BLaER1 (cell line): ENCODE measurements around the gene GYG1.
"Not testable (repeated sequence)": the region's sequence is repeated elsewhere in the genome, so short reads cannot be mapped to it uniquely, and the experiment has no call there.

Experiments used
- H3K27ac ChIP-seq: shearing (Covaris generic); formaldehyde crosslinking; 2 replicates; pipeline ENCODE4 v1.8.1; 2022
- H3K27me3 ChIP-seq: shearing (Covaris generic); formaldehyde crosslinking; 2 replicates; pipeline ENCODE4 v1.8.1; 2022
- H3K36me3 ChIP-seq: shearing (Covaris generic); formaldehyde crosslinking; 2 replicates; pipeline ENCODE4 v1.8.1; 2022
- H3K4me1 ChIP-seq: shearing (Covaris generic); formaldehyde crosslinking; 2 replicates; pipeline ENCODE4 v1.8.1; 2022
- H3K4me2 ChIP-seq: shearing (Covaris generic); formaldehyde crosslinking; 2 replicates; pipeline ENCODE4 v1.8.1; 2022
- H3K4me3 ChIP-seq: shearing (Covaris generic); formaldehyde crosslinking; 2 replicates; pipeline ENCODE4 v1.8.1; 2022
- H3K9ac ChIP-seq: shearing (Covaris generic); formaldehyde crosslinking; 2 replicates; pipeline ENCODE4 v1.8.1; 2022
- H3K9me3 ChIP-seq: shearing (Covaris generic); formaldehyde crosslinking; 2 replicates; pipeline ENCODE4 v1.8.1; 2022
- H4K20me1 ChIP-seq: shearing (Covaris generic); formaldehyde crosslinking; 2 replicates; pipeline ENCODE4 v1.8.1; 2022
- Cebpa-rat ChIP-seq: shearing (Covaris generic); IDR thresholded peaks from 2 replicates; pipeline ENCODE4 v1.8.1; 2022

GYG1 gene

GRCh38 chr3:148957586-148957985 lies 33.8 kb upstream of the GYG1 start:
- no peaks in the 10 kb centered on the region for H3K27me3 ChIP-seq
- H4K20me1 ChIP-seq, result no peaks in the 10 kb centered on the region
- TF ChIP-seq Cebpa-rat, result no peak
- H3K27ac ChIP-seq, result no peak overlapping the region
- no peaks in the 10 kb centered on the region for H3K9me3 ChIP-seq
- no peaks in the 10 kb centered on the region for H3K4me1 ChIP-seq
- H3K4me2 ChIP-seq, result no peak overlapping the region
- no peak overlapping the region for H3K4me3 ChIP-seq
- no peaks in the 10 kb centered on the region for H3K36me3 ChIP-seq
- no peak overlapping the region for H3K9ac ChIP-seq

- Histone ChIP-seq H4K20me1 (no peaks in the 10 kb centered on the region), H3K4me1 (no peaks in the 10 kb centered on the region), H3K9ac (no peak overlapping the region), H3K36me3 (no peaks in the 10 kb centered on the region), H3K4me2 (no peak overlapping the region), H3K9me3 (no peaks in the 10 kb centered on the region), H3K27me3 (no peaks in the 10 kb centered on the region), H3K27ac (no peak overlapping the region), H3K4me3 (no peak overlapping the region)
- no peak for TF ChIP-seq Cebpa-rat
Observed at GRCh38 chr3:148958696-148959095, 32.6 kb upstream of the GYG1 start.

- no peak overlapping the region for H3K4me3 ChIP-seq
- H3K4me2 ChIP-seq, result no peak overlapping the region
- no peak overlapping the region for H3K9ac ChIP-seq
- H3K9me3 ChIP-seq, result no peaks in the 10 kb centered on the region
- H4K20me1 ChIP-seq, result no peaks in the 10 kb centered on the region
- H3K36me3 ChIP-seq, result no peaks in the 10 kb centered on the region
- no peak for TF ChIP-seq Cebpa-rat
- no peaks in the 10 kb centered on the region for H3K27me3 ChIP-seq
- H3K27ac ChIP-seq, result no peak overlapping the region
- no peaks in the 10 kb centered on the region for H3K4me1 ChIP-seq
Observed at GRCh38 chr3:148962513-148962912, 28.8 kb upstream of the GYG1 start.

GRCh38 chr3:148964809-148965208 lies 26.5 kb upstream of the GYG1 start:
- Histone ChIP-seq H4K20me1 (no peaks in the 10 kb centered on the region), H3K27ac (no peak overlapping the region), H3K4me3 (no peak overlapping the region), H3K36me3 (no peaks in the 10 kb centered on the region), H3K27me3 (no peaks in the 10 kb centered on the region), H3K9ac (no peak overlapping the region), H3K4me2 (no peak overlapping the region), H3K4me1 (no peaks in the 10 kb centered on the region), H3K9me3 (no peaks in the 10 kb centered on the region)
- no peak for TF ChIP-seq Cebpa-rat

GRCh38 chr3:148968321-148968720 lies 23.0 kb upstream of the GYG1 start:
- no peak overlapping the region for H3K27ac ChIP-seq
- no peaks in the 10 kb centered on the region for H3K4me1 ChIP-seq
- H3K9me3 ChIP-seq, result no peaks in the 10 kb centered on the region
- no peaks in the 10 kb centered on the region for H3K27me3 ChIP-seq
- no peaks in the 10 kb centered on the region for H3K36me3 ChIP-seq
- no peaks in the 10 kb centered on the region for H4K20me1 ChIP-seq
- no peak for TF ChIP-seq Cebpa-rat
- no peak overlapping the region for H3K9ac ChIP-seq
- no peak overlapping the region for H3K4me3 ChIP-seq
- no peak overlapping the region for H3K4me2 ChIP-seq

GRCh38 chr3:148970271-148970670 lies 21.1 kb upstream of the GYG1 start:
- Histone ChIP-seq H3K27ac (no peak overlapping the region), H3K4me1 (no peaks in the 10 kb centered on the region), H3K36me3 (no peaks in the 10 kb centered on the region), H3K27me3 (no peaks in the 10 kb centered on the region), H3K9ac (no peak overlapping the region), H3K4me2 (no peak overlapping the region), H4K20me1 (no peaks in the 10 kb centered on the region), H3K4me3 (no peak overlapping the region), H3K9me3 (peaks cover 1% of the 10 kb centered on the region; the same call in 1 of the 2 replicates)
- TF ChIP-seq Cebpa-rat, result no peak

GRCh38 chr3:148971401-148972163 lies 19.8 kb upstream of the GYG1 start:
- Histone ChIP-seq H3K9me3 (peaks cover 7% of the 10 kb centered on the region), H3K36me3 (no peaks in the 10 kb centered on the region), H3K9ac (no peak overlapping the region), H3K4me3 (no peak overlapping the region), H3K4me1 (no peaks in the 10 kb centered on the region), H3K4me2 (no peak overlapping the region), H3K27ac (no peak overlapping the region), H4K20me1 (no peaks in the 10 kb centered on the region), H3K27me3 (no peaks in the 10 kb centered on the region)
- no peak for TF ChIP-seq Cebpa-rat

- Histone ChIP-seq H3K36me3 (no peaks in the 10 kb centered on the region), H3K27ac (no peak overlapping the region), H3K9ac (no peak overlapping the region), H3K4me2 (no peak overlapping the region), H3K4me3 (no peak overlapping the region), H3K27me3 (no peaks in the 10 kb centered on the region), H4K20me1 (no peaks in the 10 kb centered on the region), H3K4me1 (no peaks in the 10 kb centered on the region), H3K9me3 (peaks cover 7% of the 10 kb centered on the region)
- no peak for TF ChIP-seq Cebpa-rat
Observed at GRCh38 chr3:148974726-148975125, 16.6 kb upstream of the GYG1 start.

GRCh38 chr3:148975248-148975647 lies 16.1 kb upstream of the GYG1 start:
- no peak for TF ChIP-seq Cebpa-rat
- peaks cover 7% of the 10 kb centered on the region for H3K9me3 ChIP-seq
- no peaks in the 10 kb centered on the region for H3K4me1 ChIP-seq
- no peaks in the 10 kb centered on the region for H3K36me3 ChIP-seq
- no peak overlapping the region for H3K27ac ChIP-seq
- H3K27me3 ChIP-seq, result no peaks in the 10 kb centered on the region
- no peak overlapping the region for H3K4me2 ChIP-seq
- H4K20me1 ChIP-seq, result no peaks in the 10 kb centered on the region
- no peak overlapping the region for H3K9ac ChIP-seq
- H3K4me3 ChIP-seq, result no peak overlapping the region

- Histone ChIP-seq H3K9ac (no peak overlapping the region), H3K4me2 (no peak overlapping the region), H3K36me3 (no peaks in the 10 kb centered on the region), H4K20me1 (no peaks in the 10 kb centered on the region), H3K4me3 (no peak overlapping the region), H3K4me1 (no peaks in the 10 kb centered on the region), H3K27ac (no peak overlapping the region), H3K27me3 (no peaks in the 10 kb centered on the region), H3K9me3 (peaks cover 7% of the 10 kb centered on the region)
- no peak for TF ChIP-seq Cebpa-rat
Observed at GRCh38 chr3:148975696-148976095, 15.6 kb upstream of the GYG1 start.

GRCh38 chr3:148981273-148981672 lies 10.1 kb upstream of the GYG1 start:
- Histone ChIP-seq H4K20me1 (no peaks in the 10 kb centered on the region), H3K27me3 (no peaks in the 10 kb centered on the region), H3K4me2 (no peak overlapping the region), H3K36me3 (no peaks in the 10 kb centered on the region), H3K4me3 (no peak overlapping the region), H3K9me3 (no peaks in the 10 kb centered on the region; the same call in 1 of the 2 replicates), H3K27ac (no peak overlapping the region), H3K4me1 (no peaks in the 10 kb centered on the region), H3K9ac (no peak overlapping the region)
- no peak for TF ChIP-seq Cebpa-rat

- H3K4me1 ChIP-seq, result peaks cover 13% of the 10 kb centered on the region
- not testable (repeated sequence) for H3K9ac ChIP-seq, H3K9me3 ChIP-seq, H3K27me3 ChIP-seq, H3K27ac ChIP-seq, H3K36me3 ChIP-seq, H4K20me1 ChIP-seq, H3K4me3 ChIP-seq, H3K4me2 ChIP-seq
Observed at GRCh38 chr3:148987551-148987950, 3.8 kb upstream of the GYG1 start.
